ENCODE data around the gene MAPK8IP2. TPM values are rescaled to one million over a fixed set of nuclear protein-coding genes. Genes with fewer than 3 reads are reported as not detected.
A peak's percentile ranks its signal among the peaks of the same experiment; 100 is the strongest.

Gene MAPK8IP2
- total and polyA plus RNA-seq, 2 of the 13 experiments (the other 11 are each of a cell fraction or from before 2014, with no cell fraction given): 1.3 to 2.6 TPM

GRCh38 chr22:50641696-50642607, 41.4 kb downstream of the MAPK8IP2 start (continued):
- TF ChIP-seq AHDC1 (CRISPR knock-in tag; IDR thresholded peaks at IDR 0.05; ENCODE audit: borderline replicate concordance): peak; percentile 67; the same call in 1 of the 2 replicates
- TF ChIP-seq ZFP36 (IDR thresholded peaks at IDR 0.05; ENCODE audit: borderline replicate concordance, low read depth, low read length, partially characterized antibody): no peak
- no peak for TF ChIP-seq ZNF430 (CRISPR knock-in tag; IDR thresholded peaks at IDR 0.05)
- no peak for TF ChIP-seq ZNF558 (CRISPR knock-in tag; IDR thresholded peaks at IDR 0.05; ENCODE audit: borderline replicate concordance)
- TF ChIP-seq ZNF468 (CRISPR knock-in tag; IDR thresholded peaks at IDR 0.05): no peak
- no peak for TF ChIP-seq ZBTB21 (CRISPR knock-in tag; IDR thresholded peaks at IDR 0.05)
- TF ChIP-seq EEA1 (CRISPR knock-in tag; IDR thresholded peaks at IDR 0.05; ENCODE audit: borderline replicate concordance): no peak
- TF ChIP-seq POGK (CRISPR knock-in tag; conservative IDR thresholded peaks at IDR 0.05): peak; percentile 31; the same call in 1 of the 2 replicates
- TF ChIP-seq TBP (CRISPR knock-in tag; IDR thresholded peaks at IDR 0.05): no peak
- no peak for TF ChIP-seq CBX1 (IDR thresholded peaks at IDR 0.05; ENCODE audit: low read depth)
- no peak for TF ChIP-seq ZNF44 (CRISPR knock-in tag; IDR thresholded peaks at IDR 0.05)
- peak; percentile 74 for TF ChIP-seq GATAD2A (CRISPR knock-in tag; IDR thresholded peaks at IDR 0.05)
- TF ChIP-seq GZF1 (CRISPR knock-in tag; IDR thresholded peaks at IDR 0.05): no peak
- no peak; the same call in 1 of the 2 replicates for TF ChIP-seq ZNF431 (CRISPR knock-in tag; IDR thresholded peaks at IDR 0.05; ENCODE audit: borderline replicate concordance, low read depth)
- TF ChIP-seq MLXIP (CRISPR knock-in tag; IDR thresholded peaks at IDR 0.05; ENCODE audit: borderline replicate concordance): peak; percentile 90; the same call in 1 of the 2 replicates
- TF ChIP-seq FIP1L1 (IDR thresholded peaks at IDR 0.05; ENCODE audit: borderline replicate concordance, insufficient read depth, low read depth, low read length): no peak
